Activated CD8-positive, alpha-beta memory T cell treated with anti-CD3 and anti-CD28 coated beads for 48 hours (primary cell): ENCODE data around the gene FRMPD4.
A peak's percentile ranks its signal among the peaks of the same experiment; 100 is the strongest.

Experiments used
- DNase-seq, 3 experiments: peaks; one replicate each; pipeline ENCODE4 v3.0.0-alpha.2; 2020; ENCODE audit warnings: low read depth in 2 of 3, low spot score in 2 of 3

The FRMPD4 gene

GRCh38 chrX:12611471-12611870 is 473.2 kb downstream of the FRMPD4 start:
- DNase-seq = no peak

GRCh38 chrX:12614266-12614665 is 476.0 kb downstream of the FRMPD4 start:
- DNase-seq = no peak

DNA sequence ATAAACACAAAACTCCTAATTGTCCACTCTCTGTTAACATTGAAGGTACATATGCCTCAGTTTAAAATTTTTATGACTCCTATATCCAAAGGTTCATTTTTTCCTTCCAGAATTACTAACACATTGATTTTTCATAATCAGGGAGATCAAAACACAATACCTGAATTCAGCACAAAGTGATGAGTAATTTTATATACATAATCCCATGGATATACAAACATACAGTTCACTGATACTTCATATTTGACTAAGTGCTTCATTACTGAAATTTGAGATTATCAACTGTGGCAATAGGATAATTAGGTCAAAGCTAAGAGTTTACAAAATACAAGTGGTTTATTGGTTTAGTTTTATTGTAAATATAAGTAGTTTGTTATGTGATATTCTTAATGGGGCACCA is 476.8 kb downstream of the FRMPD4 start:
- DNase-seq = no peak

DNA sequence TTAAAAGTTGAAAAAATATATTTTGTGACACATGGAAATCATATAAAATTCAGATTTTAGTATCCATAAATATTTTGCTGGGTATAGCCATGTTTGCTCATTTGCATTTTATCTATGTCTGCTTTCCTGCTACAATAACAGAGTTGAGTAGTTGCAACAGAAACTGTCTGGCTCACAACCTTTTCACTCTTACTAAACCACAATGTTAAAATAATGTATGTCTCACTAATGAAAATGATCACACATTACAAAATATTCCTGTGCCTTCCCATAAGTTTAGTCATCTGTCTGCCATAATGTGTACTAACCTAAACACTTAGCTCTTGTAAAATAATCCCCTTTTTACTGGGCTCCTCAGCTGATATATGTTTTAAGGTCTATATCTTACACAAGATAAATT is 479.0 kb downstream of the FRMPD4 start:
- DNase-seq = no peak

DNA sequence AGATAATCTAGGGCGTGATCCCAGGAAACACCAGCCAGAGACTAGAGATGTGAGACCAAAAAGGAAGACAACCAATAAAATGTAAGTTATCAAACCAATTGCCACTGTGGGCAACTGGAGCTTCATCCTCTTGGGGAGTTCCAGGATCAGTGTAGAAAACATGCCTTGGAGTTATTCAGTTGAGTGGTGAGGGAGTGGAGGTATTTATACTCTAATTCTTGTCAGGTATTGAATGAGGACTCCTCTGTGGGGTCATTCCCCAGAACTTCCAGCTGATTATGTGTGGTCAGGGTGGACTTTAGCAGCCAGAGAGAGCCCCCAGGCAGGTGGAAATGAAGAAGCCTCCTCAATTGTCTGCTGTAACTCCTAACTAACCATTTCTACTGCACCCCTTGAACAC is 509.0 kb downstream of the FRMPD4 start:
- no peak for DNase-seq

DNA sequence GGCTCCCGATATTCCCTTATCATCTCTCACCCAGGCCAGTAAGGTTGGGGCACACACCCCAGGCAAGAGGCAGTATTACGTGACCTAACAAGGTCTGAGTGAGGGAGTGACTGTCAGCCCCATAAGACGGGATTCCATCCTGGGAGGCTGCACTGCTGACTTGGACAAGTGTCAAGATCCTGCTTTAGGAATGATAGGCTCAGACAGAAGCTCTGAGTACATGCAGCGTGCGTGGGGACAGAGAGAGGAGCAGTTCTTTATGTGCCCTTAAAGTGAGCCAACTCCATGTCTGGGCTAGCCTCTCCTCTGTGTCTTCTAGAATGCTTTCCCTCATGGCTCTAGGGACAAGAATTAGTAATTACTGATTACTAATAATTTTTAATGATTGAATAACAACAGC is 510.7 kb downstream of the FRMPD4 start:
- no peak for DNase-seq

DNA sequence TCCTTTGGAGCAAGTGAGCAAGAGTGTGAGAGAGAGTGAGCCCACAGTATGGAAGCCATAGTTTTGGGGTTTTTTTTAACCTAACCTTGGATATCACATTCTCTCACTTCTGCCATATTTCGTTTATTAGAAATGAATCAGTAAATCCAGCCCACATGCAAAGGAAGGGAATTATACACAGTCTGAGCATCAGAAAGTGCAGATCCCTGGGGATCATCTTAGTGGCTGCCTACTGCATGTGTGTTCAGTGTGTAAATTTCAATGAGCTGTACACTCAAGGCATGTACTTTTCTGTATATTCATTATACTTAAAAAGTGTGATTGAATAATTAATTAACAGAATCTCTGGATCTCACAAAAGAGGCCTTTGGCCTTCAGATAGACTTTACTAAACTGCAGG is 519.2 kb downstream of the FRMPD4 start:
- DNase-seq = no peak

GRCh38 chrX:12657881-12658280 is 519.6 kb downstream of the FRMPD4 start:
- no peak for DNase-seq

- DNase-seq = no peak
Observed at GRCh38 chrX:12661464-12661863, 523.2 kb downstream of the FRMPD4 start.

- DNase-seq = no peak
Observed at GRCh38 chrX:12672367-12673106, 534.3 kb downstream of the FRMPD4 start.

- no peak for DNase-seq
Observed at GRCh38 chrX:12673487-12673886, 535.2 kb downstream of the FRMPD4 start.

DNA sequence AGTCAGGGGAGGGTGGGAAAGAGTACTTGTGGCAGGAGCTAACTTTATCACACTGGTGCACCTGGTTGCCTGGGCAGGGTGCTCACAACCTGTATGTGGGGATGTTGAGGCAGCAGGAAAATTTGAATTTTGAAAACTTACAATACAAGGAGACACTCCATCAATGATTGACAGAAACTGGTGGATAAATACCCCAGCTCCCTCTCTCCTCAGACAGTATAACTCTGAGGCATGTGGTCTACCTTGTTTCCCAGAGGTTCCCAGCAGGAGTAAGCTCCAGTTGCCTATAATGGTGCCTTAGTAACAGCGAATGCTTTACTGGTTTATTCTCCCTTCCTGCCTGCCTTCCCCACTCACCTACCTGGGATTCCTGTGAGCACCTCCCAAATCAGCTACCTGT is 541.2 kb downstream of the FRMPD4 start:
- no peak for DNase-seq

DNA sequence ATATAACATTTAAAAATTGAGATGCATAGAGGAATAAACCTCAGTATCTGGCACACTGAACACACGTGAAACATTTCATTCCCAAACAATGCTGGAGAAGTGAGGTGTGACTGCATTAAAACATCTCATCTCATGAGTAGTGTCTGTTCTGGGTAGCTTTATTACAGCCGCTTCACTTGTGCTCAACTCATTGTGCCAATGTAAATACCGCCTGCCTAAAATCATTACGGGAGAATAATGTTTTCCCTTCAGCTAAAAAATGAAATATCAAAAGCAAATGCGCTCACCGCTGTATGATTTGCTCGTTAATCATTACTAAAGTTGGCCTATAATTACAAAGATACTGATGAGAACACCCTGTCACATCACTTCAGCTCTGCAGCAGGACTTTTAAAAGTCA is 542.8 kb downstream of the FRMPD4 start:
- no peak for DNase-seq

- no peak for DNase-seq
Observed at GRCh38 chrX:12685541-12685940, 547.3 kb downstream of the FRMPD4 start.

DNA sequence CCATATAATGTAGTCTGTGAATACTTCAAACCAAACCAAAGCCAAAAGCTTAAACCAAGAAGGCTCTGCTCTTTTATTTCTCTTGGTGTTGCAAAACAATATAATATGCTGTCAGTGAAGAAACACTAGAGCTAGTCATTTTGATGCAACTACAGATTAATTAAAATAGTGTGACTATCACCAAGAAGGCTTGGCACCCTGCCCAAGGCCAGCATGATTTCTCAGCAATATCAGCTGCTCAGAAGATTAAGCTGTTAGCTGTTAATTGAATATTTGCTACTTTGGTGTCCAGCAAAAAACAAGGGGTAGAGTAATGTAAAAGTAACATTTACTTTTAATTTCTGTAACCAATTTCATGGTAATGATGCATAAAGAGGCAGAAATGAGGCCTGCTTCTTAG is 548.1 kb downstream of the FRMPD4 start:
- DNase-seq = no peak

GRCh38 chrX:12690646-12691045 is 552.4 kb downstream of the FRMPD4 start:
- no peak for DNase-seq

- no peak for DNase-seq
Observed at GRCh38 chrX:12693754-12694153, 555.5 kb downstream of the FRMPD4 start.

GRCh38 chrX:12700745-12701144 is 562.5 kb downstream of the FRMPD4 start:
- DNase-seq = no peak

DNA sequence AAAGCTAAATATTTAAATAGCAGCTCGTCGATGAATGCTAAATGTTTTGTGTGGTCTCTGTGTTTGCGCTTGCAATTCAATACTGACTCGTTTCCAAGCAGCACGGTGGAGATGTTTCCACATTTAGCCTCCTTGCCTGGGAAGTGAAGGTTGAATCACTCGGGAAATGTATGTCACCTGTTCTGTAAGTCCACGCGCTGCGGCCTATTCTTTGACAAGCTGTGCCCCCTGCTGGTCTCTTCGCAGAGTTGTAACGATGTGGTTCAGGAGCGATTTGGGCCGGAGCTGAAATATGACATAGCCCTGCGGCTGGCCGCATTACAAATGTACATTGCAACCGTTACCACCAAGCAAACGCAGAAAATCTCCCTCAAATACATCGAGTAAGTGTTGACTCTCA is 563.4 kb downstream of the FRMPD4 start:
- DNase-seq = peak in 2 of 3 experiments; percentile 1 to 6

GRCh38 chrX:12702509-12703091 is 564.3 kb downstream of the FRMPD4 start:
- DNase-seq = no peak

- no peak for DNase-seq
Observed at GRCh38 chrX:12704706-12705105, 566.4 kb downstream of the FRMPD4 start.

- no peak for DNase-seq
Observed at GRCh38 chrX:12709047-12709446, 570.8 kb downstream of the FRMPD4 start.

- DNase-seq = no peak
Observed at GRCh38 chrX:12711435-12712040, 573.3 kb downstream of the FRMPD4 start.
